ENCODE measurements around the gene AGBL4.

The AGBL4 gene

DNA sequence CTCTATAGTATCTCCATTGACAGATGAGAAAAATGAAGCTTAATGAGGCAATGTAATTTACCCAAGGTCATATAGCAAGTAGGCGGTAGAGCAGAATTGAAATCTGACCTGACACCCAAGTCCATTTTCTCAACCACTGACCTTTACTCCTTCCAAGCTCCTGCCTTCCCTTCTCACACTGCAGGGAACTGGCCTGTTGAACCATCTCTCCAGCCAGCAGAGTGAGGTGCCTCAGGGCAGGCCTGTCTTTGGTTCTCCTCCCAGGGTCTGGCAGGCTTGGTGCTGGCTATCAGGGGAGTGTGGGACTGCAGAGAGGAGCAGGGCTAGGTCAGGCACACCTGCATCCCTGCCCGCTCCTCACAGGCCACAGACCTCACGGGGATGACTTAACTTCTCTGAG, 1373.9 kb downstream of the AGBL4 start:
- no peak overlapping the region for H3K4me3 ChIP-seq (ENCODE audit: low read depth, low read length)
- TF ChIP-seq, protein P1, sequence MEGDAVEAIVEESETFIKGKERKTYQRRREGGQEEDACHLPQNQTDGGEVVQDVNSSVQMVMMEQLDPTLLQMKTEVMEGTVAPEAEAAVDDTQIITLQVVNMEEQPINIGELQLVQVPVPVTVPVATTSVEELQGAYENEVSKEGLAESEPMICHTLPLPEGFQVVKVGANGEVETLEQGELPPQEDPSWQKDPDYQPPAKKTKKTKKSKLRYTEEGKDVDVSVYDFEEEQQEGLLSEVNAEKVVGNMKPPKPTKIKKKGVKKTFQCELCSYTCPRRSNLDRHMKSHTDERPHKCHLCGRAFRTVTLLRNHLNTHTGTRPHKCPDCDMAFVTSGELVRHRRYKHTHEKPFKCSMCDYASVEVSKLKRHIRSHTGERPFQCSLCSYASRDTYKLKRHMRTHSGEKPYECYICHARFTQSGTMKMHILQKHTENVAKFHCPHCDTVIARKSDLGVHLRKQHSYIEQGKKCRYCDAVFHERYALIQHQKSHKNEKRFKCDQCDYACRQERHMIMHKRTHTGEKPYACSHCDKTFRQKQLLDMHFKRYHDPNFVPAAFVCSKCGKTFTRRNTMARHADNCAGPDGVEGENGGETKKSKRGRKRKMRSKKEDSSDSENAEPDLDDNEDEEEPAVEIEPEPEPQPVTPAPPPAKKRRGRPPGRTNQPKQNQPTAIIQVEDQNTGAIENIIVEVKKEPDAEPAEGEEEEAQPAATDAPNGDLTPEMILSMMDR (IDR thresholded peaks at IDR 0.05; ENCODE audit: borderline replicate concordance, insufficient read depth, low read depth, low read length) = no peak

GRCh38 chr1:48645883-48646282, 1377.9 kb downstream of the AGBL4 start:
- H3K4me3 ChIP-seq (ENCODE audit: low read depth, low read length) = no peak overlapping the region
- TF ChIP-seq, protein P1 (IDR thresholded peaks at IDR 0.05; ENCODE audit: borderline replicate concordance, insufficient read depth, low read depth, low read length) = no peak

DNA sequence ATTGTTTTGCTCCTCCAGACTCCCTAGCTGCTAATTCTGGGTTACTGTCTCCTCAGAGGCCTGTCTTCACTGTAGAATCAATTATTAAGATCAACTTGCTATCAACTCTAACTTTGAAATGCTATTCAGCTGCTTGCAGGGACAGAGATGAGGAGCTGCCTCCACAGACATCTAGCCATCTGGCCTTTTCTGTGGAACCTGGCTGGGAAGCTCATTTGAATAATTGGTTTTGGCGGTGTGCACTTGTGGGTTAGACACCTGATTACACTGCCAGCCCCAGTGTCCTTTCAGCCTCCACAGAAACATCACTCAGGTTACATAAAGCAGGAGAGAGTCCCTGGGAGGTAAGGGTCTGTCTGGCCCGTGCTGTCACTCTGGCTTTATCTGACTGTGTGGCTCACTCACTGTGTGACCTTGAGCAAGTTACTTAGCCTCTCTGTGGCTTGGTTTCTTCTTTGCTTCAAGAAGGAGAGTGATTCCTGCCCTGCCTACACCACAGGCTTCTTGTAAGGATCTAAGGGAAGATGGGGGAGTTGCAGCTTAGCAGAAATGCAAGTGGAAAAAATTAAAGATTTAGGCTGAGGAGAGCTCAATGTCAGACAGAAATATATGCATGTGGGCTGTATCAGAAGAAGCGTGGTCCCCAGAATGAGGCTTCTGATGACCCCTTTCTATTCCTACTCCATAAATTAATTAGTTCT, 1378.7 kb downstream of the AGBL4 start:
- H3K4me3 ChIP-seq (ENCODE audit: low read depth, low read length) = no peak overlapping the region

DNA sequence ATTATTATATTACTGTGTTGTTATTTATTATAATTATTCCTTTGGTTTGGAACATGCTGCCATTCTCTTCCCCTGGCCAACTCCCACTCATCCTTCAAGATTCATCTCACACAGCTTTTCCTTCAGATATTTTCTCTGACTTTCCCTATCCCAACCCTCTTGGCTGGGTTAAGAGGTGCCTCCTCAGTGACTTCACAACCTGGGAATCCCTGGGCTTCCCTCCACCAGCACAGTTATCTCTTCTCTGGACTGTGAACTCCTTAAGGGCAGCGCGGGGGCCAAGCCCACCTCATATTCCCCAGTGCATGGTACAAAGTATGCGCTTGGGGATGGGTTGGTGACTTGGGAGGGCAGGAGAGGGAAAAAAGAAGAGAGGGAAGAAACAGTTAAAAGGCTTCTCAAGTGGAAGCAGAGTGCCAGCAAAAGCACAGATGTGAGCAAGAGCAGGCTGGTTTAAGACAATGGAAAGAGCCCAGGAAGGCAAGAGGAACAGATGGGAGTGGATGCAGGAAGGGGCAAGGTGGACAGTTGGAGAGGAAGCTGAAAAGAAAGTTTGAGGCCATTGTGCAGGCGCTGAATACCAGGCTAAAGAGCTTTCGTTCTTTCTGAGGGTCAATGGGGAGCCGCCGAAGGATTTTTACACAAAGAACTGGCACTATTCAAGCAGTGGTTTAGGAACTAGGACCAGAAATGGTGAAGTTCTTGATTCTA, 1379.4 kb downstream of the AGBL4 start:
- TF ChIP-seq, protein P1 (IDR thresholded peaks at IDR 0.05; ENCODE audit: borderline replicate concordance, insufficient read depth, low read depth, low read length) = no peak
- no peak overlapping the region for H3K4me3 ChIP-seq (ENCODE audit: low read depth, low read length)

More for the DNA sequence above, 1378.7 kb downstream of the AGBL4 start:
- TF ChIP-seq, protein P1 (IDR thresholded peaks at IDR 0.05; ENCODE audit: borderline replicate concordance, insufficient read depth, low read depth, low read length) = no peak

- TF ChIP-seq, protein P1 (IDR thresholded peaks at IDR 0.05; ENCODE audit: borderline replicate concordance, insufficient read depth, low read depth, low read length) = no peak
- no peak overlapping the region for H3K4me3 ChIP-seq (ENCODE audit: low read depth, low read length)
These were observed 1380.6 kb downstream of the AGBL4 start for GRCh38 chr1:48643193-48643592.

DNA sequence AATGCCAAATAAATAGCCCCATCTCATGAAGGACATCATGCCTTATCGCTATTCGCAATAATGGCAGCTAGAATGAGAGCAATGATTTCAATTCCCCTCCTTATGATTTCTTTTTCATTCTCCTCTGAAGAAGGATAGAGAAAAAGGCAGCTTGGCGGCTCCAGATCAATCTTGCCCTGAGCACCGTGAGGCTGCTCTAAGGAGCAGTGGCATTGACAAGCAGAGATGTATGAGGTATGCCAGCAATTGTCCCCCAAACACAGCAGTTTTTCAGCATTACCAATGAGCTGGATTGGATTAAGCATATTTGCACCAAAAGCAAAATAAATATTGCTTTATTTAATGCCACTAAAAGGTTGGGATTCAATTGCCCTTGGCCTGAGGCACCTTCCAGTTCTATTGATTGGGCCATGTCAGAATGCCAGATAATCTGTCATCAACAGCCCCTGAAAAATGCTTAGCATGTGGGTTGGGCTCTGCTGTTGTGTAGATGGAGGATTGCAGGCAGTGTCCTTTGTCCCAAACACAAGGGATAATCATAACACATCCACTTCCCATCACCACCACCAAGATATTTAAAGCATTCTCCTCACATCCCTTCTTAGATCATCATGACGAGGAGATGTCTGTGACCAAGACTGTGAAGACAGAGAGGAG, 1382.8 kb downstream of the AGBL4 start:
- no peak overlapping the region for H3K4me3 ChIP-seq (ENCODE audit: low read depth, low read length)
- TF ChIP-seq, protein P1 (IDR thresholded peaks at IDR 0.05; ENCODE audit: borderline replicate concordance, insufficient read depth, low read depth, low read length) = no peak
